ENCODE measurements around the gene TMTC1.
"Not testable (repeated sequence)": the region's sequence is repeated elsewhere in the genome, so short reads cannot be mapped to it uniquely, and the experiment has no call there.

TMTC1 gene

DNA sequence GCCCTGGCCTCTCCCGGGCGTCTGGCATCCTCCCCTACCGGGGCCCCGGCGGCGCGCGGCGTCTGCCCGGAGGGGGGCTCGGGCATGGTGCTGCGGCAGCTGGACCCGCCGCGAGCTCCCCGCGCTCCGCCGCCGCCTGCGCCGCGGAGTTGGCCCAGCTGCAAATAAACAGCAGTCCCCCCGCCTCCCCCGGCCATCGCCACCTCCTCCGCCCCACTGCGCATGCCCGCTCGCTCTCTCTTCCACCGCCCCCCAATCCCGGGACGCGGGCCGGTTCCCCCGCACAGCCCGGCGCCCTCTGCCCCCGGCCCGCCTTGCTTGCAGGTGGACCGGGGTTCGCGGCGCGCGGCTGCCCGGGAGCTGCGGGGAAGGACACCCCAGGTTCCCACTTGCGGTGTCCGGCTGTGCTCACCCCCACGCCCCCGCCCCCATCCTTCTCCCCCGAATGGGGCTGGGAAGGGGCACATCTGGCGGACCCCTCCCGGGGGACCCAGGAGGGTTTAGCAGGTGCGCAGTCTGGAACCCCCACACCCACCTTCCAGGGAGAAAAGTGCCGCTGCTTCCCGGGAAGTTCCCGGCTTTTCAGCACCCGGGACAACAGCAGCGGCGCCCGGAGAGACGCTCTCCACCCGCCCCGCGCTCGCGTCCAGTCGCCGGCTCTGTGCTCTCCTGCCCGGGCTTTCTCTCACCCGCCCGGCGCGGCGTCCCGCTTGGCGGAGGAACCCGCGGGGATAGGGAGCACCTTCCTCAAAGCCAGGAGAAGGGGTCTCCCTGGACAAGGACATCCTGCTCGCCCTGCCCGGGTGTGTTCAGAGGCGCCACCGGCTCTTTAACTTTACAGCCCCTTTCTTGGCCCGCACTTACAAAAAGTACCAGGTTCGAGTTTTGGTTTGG, at the start of gene TMTC1:
TSS of gene TMTC1 (minus strand) at position 170 of the 894 bp plus-strand sequence. CDS start 191 bp downstream, outside the sequence.
- peak; percentile 65 for DNase-seq

DNA sequence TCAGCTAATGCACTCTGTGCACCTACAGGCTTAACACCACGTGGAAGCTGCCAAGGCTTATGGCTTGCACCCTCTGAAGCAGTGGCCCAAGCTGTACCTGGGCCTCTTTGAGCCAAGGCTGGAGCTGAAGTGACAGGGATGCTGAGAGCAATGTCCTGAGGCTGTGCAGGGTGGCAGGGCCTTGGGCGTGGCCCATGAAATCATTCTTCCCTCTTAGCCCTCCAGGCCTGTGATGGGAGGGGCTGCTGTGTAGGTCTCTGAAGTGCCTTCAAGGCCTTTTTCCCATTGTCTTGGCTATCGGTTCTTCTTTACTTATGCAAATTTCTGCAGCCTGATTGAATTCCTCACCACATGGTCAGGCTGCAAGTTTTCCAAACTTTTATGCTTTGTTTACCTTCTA, 47.4 kb upstream of the TMTC1 start:
- no peak for DNase-seq

DNA sequence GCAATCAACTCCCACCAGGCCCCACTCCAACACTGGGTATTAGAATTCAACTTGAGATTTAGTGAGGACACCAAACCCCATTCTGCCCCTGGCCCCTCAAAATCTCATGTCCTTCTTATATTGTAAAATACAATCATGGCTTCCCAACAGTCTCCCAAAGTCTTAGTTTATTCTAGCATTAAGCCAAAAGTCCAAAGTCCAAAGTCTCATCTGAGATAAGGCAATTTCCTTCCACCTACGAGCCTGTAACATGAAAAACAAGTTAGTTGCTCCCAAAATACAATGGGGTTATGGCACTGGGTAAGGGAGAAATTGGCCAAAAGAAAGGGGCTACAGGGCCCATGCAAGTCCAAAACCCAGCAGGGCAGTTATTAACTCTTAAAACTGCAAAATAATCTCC, 46.6 kb upstream of the TMTC1 start:
- no peak for DNase-seq

DNA sequence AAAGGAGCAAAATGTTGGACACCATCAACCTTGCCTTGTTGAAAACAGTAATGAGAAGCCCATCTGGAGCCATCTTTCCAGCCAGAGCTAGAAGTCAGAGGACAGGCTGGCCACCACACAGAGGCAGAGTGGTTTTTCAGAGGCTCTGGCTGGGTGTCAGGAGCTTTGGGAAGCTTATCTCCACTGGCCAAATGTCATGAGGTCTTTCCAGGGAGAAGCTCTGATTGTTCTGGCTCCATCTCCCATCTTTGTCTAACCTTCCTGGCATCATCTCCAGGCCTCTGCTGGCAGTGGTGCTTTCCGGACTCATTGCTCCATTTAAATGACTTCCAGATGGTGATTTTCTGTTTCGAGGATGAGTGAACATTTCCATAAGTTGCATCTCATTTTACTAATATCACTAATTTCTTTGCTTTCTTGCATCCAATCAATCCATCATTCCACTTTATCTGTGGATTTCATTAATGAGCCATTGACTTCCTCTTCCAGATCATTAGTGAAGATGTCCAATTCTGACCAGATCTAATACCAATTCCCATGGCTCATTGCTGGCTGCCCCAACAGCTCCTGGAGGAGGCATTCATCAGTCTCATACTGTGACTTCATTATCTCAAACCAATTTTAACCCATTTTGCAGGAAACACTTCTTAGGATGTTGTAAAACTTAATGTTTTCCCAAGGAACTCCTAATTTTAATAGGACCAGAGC, 35.3 kb upstream of the TMTC1 start:
- no peak for DNase-seq

DNA sequence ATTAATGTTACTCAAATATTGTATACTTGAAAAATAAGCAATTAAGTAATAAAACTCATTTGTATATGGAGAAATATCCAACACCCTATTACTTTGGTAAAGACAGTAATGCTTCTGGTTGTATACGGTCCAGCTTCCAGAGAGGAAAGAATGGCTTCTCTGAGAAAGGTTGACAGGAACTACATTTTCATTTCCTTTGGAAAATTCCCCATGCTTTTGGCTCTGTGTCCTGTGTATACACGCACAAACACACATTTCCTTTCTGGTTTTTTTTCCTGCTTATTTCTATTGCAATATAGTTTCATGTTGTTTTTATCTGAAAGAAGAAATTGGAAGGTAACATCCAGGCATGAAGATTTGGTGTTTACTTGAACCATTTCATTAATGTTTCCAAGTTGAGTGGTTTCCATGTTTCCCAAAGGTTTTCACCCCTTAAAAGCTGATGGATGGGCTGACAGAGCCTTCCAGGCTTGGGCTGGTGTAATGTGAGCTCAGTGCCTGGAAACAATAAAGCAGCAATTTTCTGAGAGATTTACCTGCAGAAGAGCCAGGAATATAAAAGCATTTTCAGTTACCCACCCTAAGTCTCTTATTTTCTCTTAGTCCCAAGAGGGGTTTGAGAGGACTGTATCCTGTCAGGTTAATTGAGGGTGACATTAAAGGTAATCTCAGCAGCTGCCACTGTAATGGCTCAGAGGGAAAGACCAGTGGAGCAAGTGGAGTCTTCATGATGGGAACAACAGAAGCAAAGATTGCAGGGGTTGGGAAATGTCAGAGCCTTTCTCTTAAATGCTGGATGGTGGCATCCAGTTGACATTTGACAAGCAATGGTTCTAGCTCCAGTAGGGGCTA, 33.4 kb upstream of the TMTC1 start:
- no peak for DNase-seq

DNA sequence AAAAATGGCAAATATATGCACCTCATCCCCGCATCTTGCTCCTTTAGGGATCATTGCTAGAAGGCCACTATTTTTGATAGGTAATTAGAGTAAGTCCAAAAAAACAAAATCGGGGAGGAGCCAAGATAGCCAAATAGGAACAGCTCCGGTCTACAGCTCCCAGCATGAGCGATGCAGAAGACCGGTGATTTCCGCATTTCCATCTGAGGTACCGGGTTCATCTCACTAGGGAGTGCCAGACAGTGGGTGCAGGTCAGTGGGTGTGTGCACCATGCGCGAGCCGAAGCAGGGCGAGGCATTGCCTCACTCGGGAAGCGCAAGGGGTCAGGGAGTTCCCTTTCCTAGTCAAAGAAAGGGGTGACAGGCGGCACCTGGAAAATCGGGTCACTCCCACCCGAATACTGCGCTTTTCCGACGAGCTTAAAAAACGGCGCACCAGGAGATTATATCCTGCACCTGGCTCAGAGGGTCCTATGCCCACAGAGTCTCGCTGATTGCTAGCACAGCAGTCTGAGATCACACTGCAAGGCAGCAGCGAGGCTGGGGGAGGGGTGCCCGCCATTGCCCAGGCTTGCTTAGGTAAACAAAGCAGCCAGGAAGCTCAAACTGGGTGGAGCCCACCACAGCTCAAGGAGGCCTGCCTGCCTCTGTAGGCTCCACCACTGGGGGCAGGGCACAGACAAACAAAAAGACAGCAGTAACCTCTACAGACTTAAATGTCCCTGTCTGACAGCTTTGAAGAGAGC, 26.0 kb upstream of the TMTC1 start:
- DNase-seq: not testable (repeated sequence)

DNA sequence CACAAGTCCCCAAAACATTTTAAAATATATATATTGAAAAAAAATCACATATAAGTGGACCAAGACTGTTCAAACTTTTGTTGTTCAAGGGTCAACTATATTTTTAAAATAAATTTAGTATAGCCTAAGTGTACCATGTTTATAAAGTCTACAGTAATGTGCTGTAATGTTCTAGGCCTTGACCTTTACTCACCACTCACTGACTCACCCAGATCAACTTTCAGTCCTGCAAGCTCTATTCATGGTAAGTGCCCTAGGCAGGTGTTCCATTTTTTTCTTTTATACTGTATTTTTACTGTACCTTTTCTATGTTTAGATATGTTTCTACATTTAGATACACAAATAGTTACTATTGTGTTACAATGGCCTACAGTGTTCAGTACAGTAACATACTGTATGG, 23.4 kb upstream of the TMTC1 start:
- no peak for DNase-seq

DNA sequence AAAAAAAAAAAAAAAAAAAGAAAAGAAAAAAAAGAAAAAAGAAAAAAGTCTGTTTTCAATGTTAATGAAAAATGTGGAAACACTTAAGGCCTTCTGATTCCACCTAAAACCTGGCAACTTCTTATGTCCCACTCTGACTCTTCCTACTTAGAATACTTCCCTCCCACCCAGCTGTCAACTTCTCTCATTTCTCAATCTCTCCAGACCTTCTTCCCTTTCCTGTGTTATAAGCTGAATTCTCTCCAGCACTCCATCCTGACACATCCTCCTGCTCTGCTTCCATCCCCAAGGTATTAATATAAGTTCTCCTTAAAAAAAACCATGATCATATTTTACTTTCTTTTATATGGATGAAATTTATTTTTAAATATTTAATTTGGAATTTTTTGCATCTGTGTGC, 20.3 kb upstream of the TMTC1 start:
- DNase-seq: no peak

DNA sequence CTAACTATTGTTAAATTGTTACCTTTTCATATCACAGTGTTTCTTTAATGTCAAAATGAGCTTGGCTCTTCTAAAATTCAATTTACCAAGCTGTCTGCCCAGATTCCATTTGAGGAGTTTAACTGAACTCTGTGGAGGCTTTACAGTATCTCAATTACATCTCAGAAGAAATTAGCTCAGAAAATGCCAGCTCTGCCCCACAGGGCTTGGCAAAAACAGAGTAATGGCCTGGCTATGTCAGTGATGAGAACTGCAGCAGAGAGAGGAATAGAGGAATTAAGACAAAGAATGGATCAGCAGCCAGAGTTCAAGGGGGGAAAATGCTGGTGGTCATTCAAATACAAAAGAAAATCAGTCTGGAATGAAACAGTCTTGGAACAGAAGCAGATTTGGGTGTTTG, 15.8 kb upstream of the TMTC1 start:
- no peak for DNase-seq

DNA sequence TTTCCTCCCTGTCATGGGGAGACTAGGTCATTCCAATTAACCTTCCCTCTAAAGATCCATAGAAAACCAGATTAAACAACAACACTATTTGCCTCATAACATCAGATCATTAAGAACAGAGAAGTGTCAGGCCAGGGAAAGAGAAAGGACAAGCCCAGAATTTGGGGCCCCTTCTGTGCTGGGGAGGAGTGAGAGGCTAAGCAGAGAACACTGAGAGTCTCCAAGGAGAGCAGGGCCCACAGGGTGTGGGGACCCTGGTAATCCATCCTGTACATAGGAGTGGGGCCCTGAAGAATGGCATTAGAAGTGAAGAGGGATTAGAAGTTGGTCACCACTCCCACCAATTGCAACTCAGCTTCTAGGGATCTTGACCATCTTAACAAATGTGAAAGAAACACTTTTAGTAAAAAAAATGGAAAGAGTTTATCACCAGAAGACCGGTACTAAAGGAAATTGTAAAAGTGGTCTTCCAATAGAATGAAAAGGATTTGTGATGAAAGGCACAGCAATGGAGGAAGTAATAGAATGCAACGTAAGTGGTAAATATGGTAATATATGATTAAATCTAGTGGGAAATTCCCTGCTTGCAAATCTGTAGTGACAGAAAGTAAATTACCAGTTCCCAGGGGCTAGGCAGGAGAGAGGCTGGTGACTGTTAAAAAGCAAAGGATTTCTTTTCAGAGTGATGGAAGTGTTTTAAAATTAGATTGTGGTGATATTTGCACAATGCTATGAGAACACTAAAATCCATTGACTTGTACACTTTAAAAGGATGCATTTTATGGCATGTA, 14.0 kb upstream of the TMTC1 start:
- no peak for DNase-seq

DNA sequence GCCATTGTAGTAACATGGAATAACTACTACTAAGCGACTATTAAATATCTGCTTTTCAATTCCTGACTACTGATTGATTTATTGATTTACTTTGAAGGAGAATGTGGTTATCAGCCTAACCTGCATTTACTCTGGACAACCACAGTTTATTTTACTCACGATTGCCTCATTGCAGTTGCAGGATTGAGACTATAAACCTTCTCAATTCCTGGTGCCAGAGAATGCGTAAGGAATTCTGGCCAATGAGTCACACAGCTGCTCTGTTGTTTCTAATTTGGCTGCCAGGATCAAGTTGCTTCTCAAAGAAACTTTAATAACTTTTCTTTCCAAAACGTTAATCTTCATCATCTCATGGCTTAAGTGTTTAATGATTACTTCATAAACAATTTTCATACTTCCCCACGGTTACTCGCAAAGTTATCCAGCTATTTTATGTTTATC, 13.1 kb upstream of the TMTC1 start:
- DNase-seq: no peak

DNA sequence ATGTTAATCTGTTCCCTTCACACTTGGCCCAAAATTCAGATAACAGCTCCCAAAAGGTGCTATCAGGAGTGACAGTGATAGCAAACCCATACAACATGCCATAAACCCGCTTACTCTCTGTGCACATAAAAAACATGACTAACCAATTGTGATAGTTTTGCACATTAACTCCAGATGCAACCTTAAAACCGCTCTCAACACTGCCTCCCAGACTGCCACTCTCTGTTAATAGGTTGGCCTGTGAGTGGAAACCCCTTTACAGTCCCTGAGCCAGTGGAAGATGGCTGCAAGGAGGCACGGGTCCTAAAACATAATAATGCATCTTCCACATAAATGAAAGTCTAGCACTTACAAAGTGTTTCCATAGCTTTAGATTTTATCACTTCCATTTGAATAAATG, 12.0 kb upstream of the TMTC1 start:
- DNase-seq: no peak

DNA sequence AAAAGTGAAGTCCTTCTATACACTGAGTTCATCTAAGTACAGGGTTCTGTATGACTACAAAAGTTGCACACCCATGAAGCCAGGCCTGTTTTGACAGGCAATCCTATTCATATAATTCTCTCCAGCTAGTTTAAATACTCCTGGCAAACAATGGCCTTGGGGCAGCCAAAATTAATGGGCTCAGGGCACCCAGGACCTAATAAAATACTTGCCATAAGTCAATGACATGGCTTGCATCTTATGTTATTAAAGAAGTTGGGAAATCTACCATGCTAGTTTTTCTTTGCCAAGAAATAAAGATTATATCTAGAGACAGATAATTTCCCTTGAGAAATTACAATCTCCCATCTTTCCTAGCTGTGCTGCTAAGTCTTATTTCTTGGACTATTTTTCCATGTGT, 11.1 kb upstream of the TMTC1 start:
- DNase-seq: no peak

DNA sequence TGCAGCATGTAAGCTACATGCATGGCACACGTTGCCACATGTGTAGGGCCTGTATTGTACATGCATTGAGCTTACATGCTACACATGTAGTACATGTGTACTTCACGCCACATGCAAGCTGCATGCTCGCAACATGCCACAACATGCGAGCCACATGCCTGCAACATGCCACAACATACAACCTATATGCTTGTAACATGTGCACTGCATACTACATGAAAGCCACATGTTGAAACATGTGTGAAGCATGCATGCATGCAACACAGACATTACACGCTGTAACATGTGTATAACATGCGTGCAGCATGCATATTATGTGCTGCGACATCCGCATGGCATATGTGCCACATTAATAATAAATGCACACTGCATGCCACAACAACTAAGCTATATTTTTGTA, 9.1 kb upstream of the TMTC1 start:
- DNase-seq: no peak

DNA sequence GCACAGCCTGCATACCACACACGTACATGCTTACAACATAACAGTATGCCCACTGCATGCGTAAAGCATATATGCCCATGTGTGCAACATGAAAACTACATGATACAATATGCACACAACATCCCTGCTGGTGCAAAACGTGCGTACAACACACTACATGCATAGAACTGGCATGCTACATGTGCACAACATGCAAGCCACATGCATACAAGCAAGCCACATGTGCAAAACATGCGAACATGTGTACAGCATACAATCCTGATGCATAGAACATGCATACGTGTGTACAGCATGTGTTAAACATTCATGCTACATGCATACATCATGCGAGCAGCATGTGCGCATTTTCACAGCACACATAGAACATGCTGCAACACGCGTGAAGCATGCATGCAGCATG, 8.4 kb upstream of the TMTC1 start:
- no peak for DNase-seq

DNA sequence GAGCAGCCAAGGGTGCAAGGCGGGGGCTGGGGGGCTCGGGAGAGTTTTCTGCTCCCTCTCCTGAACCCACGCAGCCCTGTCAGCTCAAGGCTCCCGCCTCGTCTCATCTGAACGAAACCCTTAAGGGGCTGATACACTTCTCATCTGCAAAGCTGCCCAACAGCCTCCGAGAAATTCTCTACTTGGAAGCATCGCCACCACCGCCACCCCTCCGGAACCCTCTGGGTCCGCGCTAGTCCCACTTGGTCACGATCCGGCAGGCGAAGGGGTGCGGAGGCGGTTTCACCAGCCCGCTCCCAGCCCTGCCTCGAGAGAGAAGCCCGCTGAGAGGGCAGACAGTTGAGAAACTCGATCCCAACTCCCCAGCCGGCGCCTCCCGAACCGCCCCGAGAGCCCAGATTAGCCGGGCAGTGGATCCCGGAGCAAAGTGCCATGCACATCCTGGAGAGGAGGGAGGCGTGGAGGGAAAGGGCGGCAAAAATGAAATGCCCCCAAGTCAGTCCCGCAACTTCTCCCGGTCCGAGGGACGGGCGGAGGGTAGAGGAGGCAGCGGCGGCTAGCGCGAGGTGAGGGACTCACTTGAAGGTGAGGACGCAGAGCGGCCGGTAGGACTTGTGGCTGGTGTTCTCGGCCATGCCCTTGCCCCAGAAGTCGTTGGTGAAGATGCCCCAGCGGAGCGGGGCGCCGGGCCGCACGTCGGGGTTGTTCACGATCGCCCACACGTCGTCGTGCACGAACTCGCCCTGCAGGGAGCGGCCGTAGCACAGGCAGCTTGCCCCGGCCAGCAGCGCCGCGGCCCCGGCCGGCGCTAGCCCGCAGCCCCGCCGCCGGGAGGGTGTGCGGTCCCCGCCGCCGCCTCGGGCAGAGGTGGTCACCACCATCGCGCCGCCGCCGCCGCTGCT, 620 bp downstream of the TMTC1 start:
- no peak for DNase-seq

DNA sequence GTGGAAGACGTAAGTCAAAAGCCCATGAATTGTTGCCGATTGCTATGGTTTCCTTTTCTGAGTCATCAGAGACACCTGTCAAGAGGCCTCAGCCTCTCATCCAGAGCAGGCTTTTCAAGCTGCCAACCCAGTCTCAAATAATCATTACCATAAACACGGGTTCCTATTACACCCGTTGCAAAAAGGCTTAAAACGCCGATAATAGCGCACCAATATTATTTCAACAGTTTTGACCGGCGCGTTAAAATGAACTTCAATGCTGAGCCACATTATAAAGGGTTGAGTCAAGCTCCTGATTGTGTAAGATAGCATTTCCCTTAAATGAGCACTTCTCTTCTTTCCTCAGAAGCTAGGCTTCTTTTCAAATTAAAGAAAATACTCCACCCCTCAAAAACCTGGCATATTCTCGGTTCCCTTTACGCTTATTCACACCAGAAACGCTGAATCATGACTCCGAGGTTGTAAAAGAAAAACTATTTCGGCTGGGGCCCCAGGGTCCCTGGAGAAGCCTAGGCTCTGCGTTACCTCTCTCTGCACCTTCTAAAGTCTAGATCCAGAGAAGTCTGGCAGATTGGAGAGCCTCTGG, 1.4 kb downstream of the TMTC1 start:
- DNase-seq: peak; percentile 4

DNA sequence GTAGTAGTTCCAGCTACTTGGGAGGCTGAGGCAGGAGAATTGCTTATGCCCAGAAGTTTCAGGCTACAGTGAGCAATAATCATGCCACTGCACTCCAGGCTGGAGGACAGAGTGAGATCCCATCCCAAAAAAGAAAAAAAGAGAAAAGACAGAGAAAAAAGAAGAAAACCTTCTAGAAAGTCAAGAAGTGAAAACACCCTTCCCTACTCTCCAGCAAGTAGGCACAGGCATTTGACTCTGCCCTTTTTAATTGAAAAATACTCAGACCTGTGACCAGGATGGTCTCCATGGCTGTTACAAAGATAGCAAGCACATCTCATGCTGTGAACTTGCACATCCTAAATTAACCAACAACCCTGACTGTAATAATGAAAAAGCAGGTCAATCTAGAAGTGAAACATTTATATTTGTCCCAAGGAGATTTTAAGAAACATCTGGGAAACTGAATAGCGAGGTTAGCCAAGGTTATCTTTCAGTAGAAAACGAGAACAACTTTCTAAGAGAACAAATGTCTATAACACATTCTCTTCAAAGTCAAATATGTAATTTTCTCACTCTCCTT, 2.0 kb downstream of the TMTC1 start:
- DNase-seq: no peak

DNA sequence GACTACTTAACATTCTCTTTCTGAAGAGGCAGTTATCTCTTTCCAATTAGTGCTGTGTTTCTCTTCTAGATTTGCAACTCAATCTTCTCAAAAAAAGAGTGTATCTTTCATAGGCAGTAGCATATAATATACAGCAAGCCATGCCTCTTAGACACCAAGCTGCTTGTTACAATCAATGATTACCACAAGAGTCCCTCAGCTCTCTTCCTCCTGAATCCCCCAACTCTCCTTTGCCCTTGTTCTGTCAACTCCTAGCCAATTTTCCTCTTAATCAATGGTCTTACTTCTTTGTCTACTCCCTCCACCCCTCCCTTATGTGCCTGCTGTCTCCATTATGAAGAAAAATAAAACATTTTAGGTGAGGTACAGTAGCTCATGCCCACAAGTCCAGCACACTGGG, 2.6 kb downstream of the TMTC1 start:
- DNase-seq: no peak

DNA sequence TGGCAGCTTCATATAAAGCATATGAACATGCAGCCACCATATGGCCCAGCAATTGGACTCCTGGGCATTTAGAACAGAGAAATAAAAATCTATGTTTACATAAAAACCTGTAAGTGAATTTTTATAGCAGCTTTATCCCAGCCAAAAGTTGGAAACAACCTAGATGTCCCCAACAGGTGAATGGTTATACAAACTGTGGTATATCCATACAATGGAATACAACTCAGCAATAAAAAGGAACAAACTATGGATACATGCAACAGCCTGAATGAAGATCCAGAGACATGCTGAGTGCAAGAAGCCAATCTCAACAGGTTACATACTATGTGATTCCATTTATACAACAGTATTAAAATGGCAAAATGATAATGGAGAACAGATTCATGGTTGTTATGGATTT, 3.7 kb downstream of the TMTC1 start:
- DNase-seq: no peak

Data from NCI-H774 (cell line).